ENCODE data around the gene NTRK2.

Gene NTRK2

GRCh38 chr9:84708400-84708799 is 38.9 kb downstream of the NTRK2 start:
- no peak overlapping the region for H3K4me3 ChIP-seq (ENCODE audit: low read length)
- DNase-seq (ENCODE audit: low read depth), result no peak
- no peak for TF ChIP-seq CTCF (conservative IDR thresholded peaks at IDR 0.05; ENCODE audit: low read depth, low read length)

- TF ChIP-seq CTCF (conservative IDR thresholded peaks at IDR 0.05; ENCODE audit: low read depth, low read length), result no peak
- H3K4me3 ChIP-seq (ENCODE audit: low read length), result no peak overlapping the region
- no peak for DNase-seq (ENCODE audit: low read depth)
Measured at GRCh38 chr9:84709056-84709455, 39.5 kb downstream of the NTRK2 start.

- H3K4me3 ChIP-seq (ENCODE audit: low read length), result no peak overlapping the region
- TF ChIP-seq CTCF (conservative IDR thresholded peaks at IDR 0.05; ENCODE audit: low read depth, low read length), result no peak
- DNase-seq (ENCODE audit: low read depth), result no peak
Measured at GRCh38 chr9:84710701-84711397, 41.3 kb downstream of the NTRK2 start.

GRCh38 chr9:84711398-84711777 is 41.9 kb downstream of the NTRK2 start:
- TF ChIP-seq CTCF (conservative IDR thresholded peaks at IDR 0.05; ENCODE audit: low read depth, low read length), result no peak
- DNase-seq (ENCODE audit: low read depth), result no peak
- no peak overlapping the region for H3K4me3 ChIP-seq (ENCODE audit: low read length)

GRCh38 chr9:84711936-84712335 is 42.4 kb downstream of the NTRK2 start:
- H3K4me3 ChIP-seq (ENCODE audit: low read length), result no peak overlapping the region
- TF ChIP-seq CTCF (conservative IDR thresholded peaks at IDR 0.05; ENCODE audit: low read depth, low read length), result no peak
- DNase-seq (ENCODE audit: low read depth), result no peak

- no peak for DNase-seq (ENCODE audit: low read depth)
- H3K4me3 ChIP-seq (ENCODE audit: low read length), result no peak overlapping the region
- TF ChIP-seq CTCF (conservative IDR thresholded peaks at IDR 0.05; ENCODE audit: low read depth, low read length), result no peak
Measured at GRCh38 chr9:84716217-84716616, 46.7 kb downstream of the NTRK2 start.

- TF ChIP-seq CTCF (conservative IDR thresholded peaks at IDR 0.05; ENCODE audit: low read depth, low read length), result no peak
- H3K4me3 ChIP-seq (ENCODE audit: low read length), result no peak overlapping the region
- no peak for DNase-seq (ENCODE audit: low read depth)
Measured at GRCh38 chr9:84718476-84718875, 48.9 kb downstream of the NTRK2 start.
